Progenitor cell of endocrine pancreas (in vitro differentiated cells): ENCODE results near the gene IWS1. TPM values are rescaled to one million over a fixed set of nuclear protein-coding genes. Genes with fewer than 3 reads are reported as not detected.
A peak's percentile ranks its signal among the peaks of the same experiment; 100 is the strongest.
"Not testable (repeated sequence)": the region's sequence is repeated elsewhere in the genome, so short reads cannot be mapped to it uniquely, and the experiment has no call there.

Experiments used
- DNase-seq: peaks from one replicate; pipeline ENCODE4 v3.0.0; 2021; ENCODE audit warnings: low spot score; ENCODE audit not compliant: unreplicated experiment
- H3K27ac Mint-ChIP-seq: 2 replicates; pipeline ENCODE4 v1.8.0; 2021; ENCODE audit warnings: mild to moderate bottlenecking, moderate library complexity, mixed read lengths
- H3K27me3 Mint-ChIP-seq: 2 replicates; pipeline ENCODE4 v1.8.0; 2021; ENCODE audit warnings: mixed read lengths
- H3K36me3 Mint-ChIP-seq: 2 replicates; pipeline ENCODE4 v1.8.0; 2022; ENCODE audit warnings: mixed read lengths; ENCODE audit not compliant: insufficient read depth
- H3K4me1 Mint-ChIP-seq: 2 replicates; pipeline ENCODE4 v1.8.0; 2021; ENCODE audit warnings: low read depth, mixed read lengths
- H3K4me3 Mint-ChIP-seq: 2 replicates; pipeline ENCODE4 v1.8.0; 2021; ENCODE audit warnings: low read depth, mild to moderate bottlenecking, moderate library complexity, mixed read lengths
- H3K9me3 Mint-ChIP-seq: 2 replicates; pipeline ENCODE4 v1.8.0; 2021; ENCODE audit warnings: low read depth, mixed read lengths
- total RNA-seq: library from RNA; stranded (reverse); gene quantifications from 2 replicates; pipeline ENCODE4 v1.2.1, GENCODE V29; 2021
- TF ChIP-seq, protein P1 (sequence below): fragments of 200-600 bp; sonication (generic); IDR thresholded peaks from one replicate; pipeline ENCODE4 v1.5.0; 2021; ENCODE audit warnings: antibody characterized with exemption, mild to moderate bottlenecking; ENCODE audit not compliant: unreplicated experiment

Gene IWS1
- total RNA-seq, 1 donor from 2014 or later: 60.4 TPM

DNA sequence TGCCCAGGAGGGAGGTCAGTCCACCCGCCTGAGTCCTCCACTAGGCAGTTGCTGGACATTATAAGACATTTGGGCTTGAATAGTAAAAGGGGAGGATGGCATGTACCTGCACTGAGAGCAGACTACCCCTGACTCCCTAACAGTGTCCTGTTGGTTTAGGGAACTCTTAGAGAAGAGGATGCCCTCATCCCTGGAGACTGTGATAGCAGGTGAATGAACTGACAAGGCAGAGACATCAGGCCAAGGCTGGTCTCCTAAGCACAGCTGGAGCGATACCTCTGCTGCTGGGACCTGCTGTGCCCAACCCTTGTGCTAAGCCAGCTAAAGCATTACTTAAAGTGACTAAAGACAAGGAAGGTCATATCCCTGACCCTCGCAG is 73.3 kb downstream of the IWS1 start:
- Mint-ChIP-seq H3K9me3 (no peaks in the 10 kb centered on the region), H3K4me1 (peaks cover 34% of the 10 kb centered on the region), H3K27ac (no peak overlapping the region)

DNA sequence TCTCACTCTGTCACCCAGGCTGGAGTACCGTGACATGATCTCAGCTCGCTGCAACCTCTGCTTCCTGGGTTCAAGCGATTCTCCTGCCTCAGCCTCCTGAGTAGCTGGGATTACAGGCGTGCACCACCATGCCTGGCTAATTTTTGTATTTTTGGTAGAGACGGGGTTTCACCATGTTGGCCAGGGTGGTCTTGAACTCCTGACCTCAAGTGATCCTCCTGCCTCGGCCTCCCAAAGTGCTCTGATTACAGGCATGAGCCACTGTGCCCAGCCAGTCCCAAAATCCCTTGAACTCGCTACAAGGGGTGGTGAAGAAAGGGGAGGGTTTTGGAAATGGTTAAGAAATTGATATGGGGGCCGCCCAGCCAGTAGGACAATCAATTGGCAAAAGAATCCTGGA is 73.9 kb downstream of the IWS1 start:
- H3K4me3 Mint-ChIP-seq, H3K27ac Mint-ChIP-seq, H3K36me3 Mint-ChIP-seq: not testable (repeated sequence)

More for the DNA sequence above, 73.3 kb downstream of the IWS1 start:
- no peaks in the 10 kb centered on the region for H3K36me3 Mint-ChIP-seq
- no peak for DNase-seq
- TF ChIP-seq, protein P1, sequence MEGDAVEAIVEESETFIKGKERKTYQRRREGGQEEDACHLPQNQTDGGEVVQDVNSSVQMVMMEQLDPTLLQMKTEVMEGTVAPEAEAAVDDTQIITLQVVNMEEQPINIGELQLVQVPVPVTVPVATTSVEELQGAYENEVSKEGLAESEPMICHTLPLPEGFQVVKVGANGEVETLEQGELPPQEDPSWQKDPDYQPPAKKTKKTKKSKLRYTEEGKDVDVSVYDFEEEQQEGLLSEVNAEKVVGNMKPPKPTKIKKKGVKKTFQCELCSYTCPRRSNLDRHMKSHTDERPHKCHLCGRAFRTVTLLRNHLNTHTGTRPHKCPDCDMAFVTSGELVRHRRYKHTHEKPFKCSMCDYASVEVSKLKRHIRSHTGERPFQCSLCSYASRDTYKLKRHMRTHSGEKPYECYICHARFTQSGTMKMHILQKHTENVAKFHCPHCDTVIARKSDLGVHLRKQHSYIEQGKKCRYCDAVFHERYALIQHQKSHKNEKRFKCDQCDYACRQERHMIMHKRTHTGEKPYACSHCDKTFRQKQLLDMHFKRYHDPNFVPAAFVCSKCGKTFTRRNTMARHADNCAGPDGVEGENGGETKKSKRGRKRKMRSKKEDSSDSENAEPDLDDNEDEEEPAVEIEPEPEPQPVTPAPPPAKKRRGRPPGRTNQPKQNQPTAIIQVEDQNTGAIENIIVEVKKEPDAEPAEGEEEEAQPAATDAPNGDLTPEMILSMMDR: no peak
- H3K27me3 Mint-ChIP-seq: no peaks in the 10 kb centered on the region
- H3K4me3 Mint-ChIP-seq: no peak overlapping the region

GRCh38 chr2:127451981-127452380 is 74.3 kb downstream of the IWS1 start:
- no peak for DNase-seq
- Mint-ChIP-seq H3K36me3 (no peaks in the 10 kb centered on the region), H3K9me3 (no peaks in the 10 kb centered on the region), H3K27me3 (no peaks in the 10 kb centered on the region), H3K4me3 (no peak overlapping the region), H3K27ac (no peak overlapping the region), H3K4me1 (peaks cover 32% of the 10 kb centered on the region)
- TF ChIP-seq, protein P1: no peak

More for the DNA sequence above, 73.9 kb downstream of the IWS1 start:
- peaks cover 33% of the 10 kb centered on the region for H3K4me1 Mint-ChIP-seq
- not testable (repeated sequence) for H3K27me3 Mint-ChIP-seq, H3K9me3 Mint-ChIP-seq, DNase-seq

- DNase-seq: no peak
- Mint-ChIP-seq H3K27me3 (no peaks in the 10 kb centered on the region), H3K4me3 (no peak overlapping the region), H3K36me3 (peaks cover 3% of the 10 kb centered on the region), H3K4me1 (peaks cover 18% of the 10 kb centered on the region), H3K27ac (peak overlapping the region; percentile 33), H3K9me3 (peaks cover 3% of the 10 kb centered on the region)
- TF ChIP-seq, protein P1: no peak
Measured at GRCh38 chr2:127449898-127450297, 76.4 kb downstream of the IWS1 start.

DNA sequence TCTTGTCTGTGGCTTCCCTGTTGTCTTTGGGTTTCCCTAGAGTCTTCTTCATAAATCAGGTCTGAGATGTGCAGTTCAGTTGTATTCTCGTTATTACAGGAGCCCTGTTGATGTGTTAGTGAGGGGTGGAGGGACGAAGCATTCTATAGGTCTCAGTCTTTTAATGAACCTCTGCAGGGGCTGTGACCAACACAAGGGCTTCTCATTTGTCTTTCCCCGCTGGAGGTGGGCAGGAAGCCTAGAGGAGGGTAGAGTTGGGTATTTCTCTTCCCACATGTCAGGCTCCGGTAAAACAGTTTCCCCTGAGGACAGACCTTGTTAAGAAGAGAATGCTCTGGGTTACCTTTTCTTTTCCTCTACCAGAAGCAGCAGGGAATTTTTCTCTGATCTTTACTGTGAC is 76.9 kb downstream of the IWS1 start:
- H3K9me3 Mint-ChIP-seq: peaks cover 4% of the 10 kb centered on the region
- no peaks in the 10 kb centered on the region for H3K27me3 Mint-ChIP-seq
- peaks cover 14% of the 10 kb centered on the region for H3K4me1 Mint-ChIP-seq
- no peak for DNase-seq
- TF ChIP-seq, protein P1: no peak
- no peak overlapping the region for H3K4me3 Mint-ChIP-seq
- peak overlapping the region; percentile 33 for H3K27ac Mint-ChIP-seq
- H3K36me3 Mint-ChIP-seq: peaks cover 3% of the 10 kb centered on the region

DNA sequence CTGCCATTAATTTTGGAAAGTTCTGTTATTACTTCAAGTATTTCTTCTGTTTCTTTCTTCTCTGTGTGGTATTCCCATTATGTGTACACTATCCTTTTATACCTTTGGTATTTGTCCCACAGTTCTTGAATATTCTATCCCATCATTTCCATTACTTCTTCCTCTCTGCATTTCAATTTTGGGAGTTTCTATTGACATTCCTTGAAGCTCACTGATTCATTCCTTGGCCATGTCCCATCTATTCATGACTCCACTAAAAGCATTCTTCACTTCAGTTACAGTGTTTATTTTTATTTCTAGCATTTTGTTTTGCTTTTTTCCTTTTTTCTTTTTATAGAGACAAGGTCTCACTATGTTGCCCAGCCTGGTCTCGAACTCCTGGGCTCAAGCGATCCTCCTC is 77.8 kb downstream of the IWS1 start:
- H3K9me3 Mint-ChIP-seq: peaks cover 7% of the 10 kb centered on the region
- H3K4me3 Mint-ChIP-seq: no peak overlapping the region
- H3K36me3 Mint-ChIP-seq: peaks cover 5% of the 10 kb centered on the region
- no peak overlapping the region for H3K27ac Mint-ChIP-seq
- no peaks in the 10 kb centered on the region for H3K27me3 Mint-ChIP-seq
- peaks cover 7% of the 10 kb centered on the region for H3K4me1 Mint-ChIP-seq
- TF ChIP-seq, protein P1: no peak
- no peak for DNase-seq
